Upper lobe of right lung (tissue), 1 donor: Measurements from ENCODE around the gene PSMC2. TPM values are rescaled to one million over a fixed set of nuclear protein-coding genes. Genes with fewer than 3 reads are reported as not detected.
"Not testable (repeated sequence)": the region's sequence is repeated elsewhere in the genome, so short reads cannot be mapped to it uniquely, and the experiment has no call there.

Experiments
- ATAC-seq: fragments of 200-7000 bp; cut with Tn5 transposase; one replicate; pipeline ENCODE4 v1.9.1; 2020; ENCODE audit warnings: mild to moderate bottlenecking, moderate library complexity
- DNase-seq: peaks from one replicate; pipeline ENCODE4 v3.0.0-alpha.2; 2020
- H3K27ac ChIP-seq: fragments of 200-600 bp; one replicate; pipeline ENCODE4 v1.8.0; 2022
- H3K27me3 ChIP-seq: fragments of 200-600 bp; one replicate; pipeline ENCODE4 v1.8.0; 2022; ENCODE audit warnings: mild to moderate bottlenecking
- H3K36me3 ChIP-seq: fragments of 200-600 bp; one replicate; pipeline ENCODE4 v1.8.0; 2022
- H3K4me1 ChIP-seq: fragments of 200-600 bp; one replicate; pipeline ENCODE4 v1.8.0; 2022
- H3K4me3 ChIP-seq: fragments of 200-600 bp; one replicate; pipeline ENCODE4 v1.8.0; 2022; ENCODE audit warnings: mild to moderate bottlenecking
- H3K9me3 ChIP-seq: fragments of 200-600 bp; one replicate; pipeline ENCODE4 v1.8.0; 2022
- CTCF ChIP-seq: fragments of 200-600 bp; IDR thresholded peaks from one replicate; pipeline ENCODE4 v1.8.0; 2022; ENCODE audit warnings: antibody characterized with exemption
- intact Hi-C: fragments of 100-400 bp; cut with DNase I; formaldehyde crosslinking; loops from one replicate; pipeline ENCODE4 v1.11.0; 2022
- total RNA-seq: library from RNA; stranded (reverse); fragmentation: NEBNext Ultra II Directional; extraction: Animal tissue kit (Norgen Biotek cat#: 25700); gene quantifications from one replicate; pipeline ENCODE4 v1.2.1, GENCODE V29; 2021
- donor health status: DM: no; HTN: yes; CAD: no; lungs with severe emphysema.

The PSMC2 gene
- total RNA-seq, 1 donor from 2014 or later = 97.6 TPM

GRCh38 chr7:103396471-103396870, 49.0 kb downstream of the PSMC2 start:
- intact Hi-C loops = no loop called here
- Histone ChIP-seq H3K27me3 (no peaks in the 10 kb centered on the region), H3K4me1 (no peaks in the 10 kb centered on the region), H3K9me3 (no peaks in the 10 kb centered on the region), H3K27ac (no peak overlapping the region), H3K4me3 (no peak overlapping the region), H3K36me3 (no peaks in the 10 kb centered on the region)
- no peak for ATAC-seq
- TF ChIP-seq CTCF = no peak
- DNase-seq = no peak

- no peak overlapping the region for H3K27ac ChIP-seq
- no peak for DNase-seq
- ATAC-seq = no peak
- no peaks in the 10 kb centered on the region for H3K4me1 ChIP-seq
- no peaks in the 10 kb centered on the region for H3K9me3 ChIP-seq
- no peaks in the 10 kb centered on the region for H3K27me3 ChIP-seq
- no peak overlapping the region for H3K4me3 ChIP-seq
- intact Hi-C loops = no loop called here
- TF ChIP-seq CTCF = no peak
- no peaks in the 10 kb centered on the region for H3K36me3 ChIP-seq
These were observed 51.2 kb downstream of the PSMC2 start for GRCh38 chr7:103398483-103399127.

GRCh38 chr7:103399687-103400086, 52.2 kb downstream of the PSMC2 start:
- intact Hi-C loops, DNase-seq: not testable (repeated sequence)

GRCh38 chr7:103405789-103406613, 58.6 kb downstream of the PSMC2 start:
- intact Hi-C loops, ATAC-seq: not testable (repeated sequence)

More at GRCh38 chr7:103399687-103400086, 52.2 kb downstream of the PSMC2 start:
- not testable (repeated sequence) for H3K27ac ChIP-seq, ATAC-seq, H3K27me3 ChIP-seq, H3K4me1 ChIP-seq, H3K4me3 ChIP-seq, H3K9me3 ChIP-seq, H3K36me3 ChIP-seq

GRCh38 chr7:103412151-103412550, 64.7 kb downstream of the PSMC2 start:
- Histone ChIP-seq H3K4me1 (no peaks in the 10 kb centered on the region), H3K9me3 (no peaks in the 10 kb centered on the region), H3K27me3 (no peaks in the 10 kb centered on the region), H3K27ac (no peak overlapping the region), H3K4me3 (no peak overlapping the region), H3K36me3 (no peaks in the 10 kb centered on the region)
- ATAC-seq = no peak
- TF ChIP-seq CTCF = no peak
- intact Hi-C loops = no loop called here
- DNase-seq = no peak

More at GRCh38 chr7:103405789-103406613, 58.6 kb downstream of the PSMC2 start:
- H3K4me1 ChIP-seq, H3K36me3 ChIP-seq, H3K27ac ChIP-seq, H3K9me3 ChIP-seq, H3K27me3 ChIP-seq, DNase-seq, H3K4me3 ChIP-seq: not testable (repeated sequence)

- TF ChIP-seq CTCF = no peak
- Histone ChIP-seq H3K27me3 (no peaks in the 10 kb centered on the region), H3K4me3 (no peak overlapping the region), H3K9me3 (no peaks in the 10 kb centered on the region), H3K36me3 (no peaks in the 10 kb centered on the region), H3K27ac (no peak overlapping the region), H3K4me1 (no peaks in the 10 kb centered on the region)
- ATAC-seq (no peak), DNase-seq (no peak)
- intact Hi-C loops = no loop called here
These were observed 66.0 kb downstream of the PSMC2 start for GRCh38 chr7:103413407-103413806.
